GM18951 (cell line): ENCODE measurements around the gene RGMB.

Source experiments
- POLR2A ChIP-seq: IDR thresholded peaks from 4 replicates; pipeline ENCODE4 v1.6.1; 2011; ENCODE audit warnings: mild to moderate bottlenecking; ENCODE audit not compliant: insufficient read length, insufficient read depth; ENCODE audit errors: extremely low read depth
- in situ Hi-C: fragments of 300-500 bp; cut with MboI; formaldehyde crosslinking; loops from one replicate; pipeline ENCODE4 v1.12.0; 2022; ENCODE audit warnings: low sequenced_read_pairs, mixed read lengths, inconsistent platforms; ENCODE audit not compliant: unreplicated experiment

RGMB gene

GRCh38 chr5:98845878-98846277 is 72.4 kb downstream of the RGMB start:
- in situ Hi-C loops = no loop called here
- TF ChIP-seq POLR2A = no peak
